ENCODE data around the gene CYGB.
"Not testable (repeated sequence)": the region's sequence is repeated elsewhere in the genome, so short reads cannot be mapped to it uniquely, and the experiment has no call there.

CYGB gene

GRCh38 chr17:76566988-76567431, 29.5 kb upstream of the CYGB start:
- no peak for DNase-seq

DNA sequence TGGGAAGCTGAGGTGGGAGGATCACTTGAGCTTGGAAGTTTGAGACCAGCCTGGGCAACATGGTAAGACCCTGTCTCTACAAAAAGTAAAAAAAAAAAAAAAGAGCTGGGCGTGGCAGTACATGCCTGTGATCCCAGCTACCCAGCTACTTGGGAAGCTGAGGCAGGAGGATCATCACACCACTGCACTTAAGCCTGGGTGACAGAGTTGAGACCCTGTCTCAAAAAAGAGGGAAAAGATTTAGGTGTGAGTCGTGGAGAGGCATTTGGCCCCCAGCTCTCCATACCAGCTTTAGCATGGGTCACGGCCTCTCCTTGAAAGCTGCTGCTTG, 29.1 kb upstream of the CYGB start:
- DNase-seq, result no peak

- no peak for DNase-seq
Observed at GRCh38 chr17:76565728-76566612, 28.5 kb upstream of the CYGB start.

- not testable (repeated sequence) for DNase-seq
Observed at GRCh38 chr17:76564991-76565727, 27.6 kb upstream of the CYGB start.

- not testable (repeated sequence) for DNase-seq
Observed at GRCh38 chr17:76563359-76563758, 25.9 kb upstream of the CYGB start.

GRCh38 chr17:76562734-76563148, 25.2 kb upstream of the CYGB start:
- DNase-seq, result peak; percentile 85

GRCh38 chr17:76561799-76562268, 24.3 kb upstream of the CYGB start:
- DNase-seq, result no peak

DNA sequence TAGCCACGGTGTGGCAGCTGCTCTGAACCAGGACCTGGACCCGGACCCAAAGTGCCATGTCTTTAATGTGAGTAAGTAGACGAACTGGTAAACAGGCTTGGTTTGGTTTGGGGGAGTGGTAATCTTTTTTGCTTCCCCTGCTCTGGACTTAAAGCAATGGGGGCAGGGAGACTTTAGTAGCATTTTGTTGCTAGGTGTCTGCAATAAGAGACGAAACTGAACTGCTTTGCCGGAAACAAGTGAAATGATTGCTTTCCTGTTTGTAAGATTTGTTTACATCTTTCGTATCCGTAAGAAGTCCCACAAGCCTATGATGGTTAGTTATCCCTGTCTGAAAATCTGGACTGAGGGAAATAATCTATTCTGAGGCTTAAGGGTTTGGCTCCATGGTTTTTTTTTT, 23.8 kb upstream of the CYGB start:
- DNase-seq, result no peak

DNA sequence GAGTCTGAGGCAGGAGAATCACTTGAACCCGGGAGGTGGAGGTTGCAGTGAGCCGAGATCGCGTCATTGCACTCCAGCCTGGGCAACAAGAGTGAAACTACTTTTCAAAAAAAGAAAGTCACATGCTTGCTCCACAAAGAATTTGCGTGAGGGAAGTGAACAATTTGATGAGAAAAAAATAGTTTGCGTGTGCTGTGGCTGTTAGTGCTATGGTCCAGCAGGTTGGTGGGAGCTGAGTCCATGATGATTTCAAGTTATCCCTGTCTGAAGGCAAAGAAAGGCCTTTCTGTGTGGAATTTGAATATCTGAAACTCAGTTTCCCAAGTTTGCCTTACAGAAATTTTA, 23.3 kb upstream of the CYGB start:
- DNase-seq, result no peak

DNA sequence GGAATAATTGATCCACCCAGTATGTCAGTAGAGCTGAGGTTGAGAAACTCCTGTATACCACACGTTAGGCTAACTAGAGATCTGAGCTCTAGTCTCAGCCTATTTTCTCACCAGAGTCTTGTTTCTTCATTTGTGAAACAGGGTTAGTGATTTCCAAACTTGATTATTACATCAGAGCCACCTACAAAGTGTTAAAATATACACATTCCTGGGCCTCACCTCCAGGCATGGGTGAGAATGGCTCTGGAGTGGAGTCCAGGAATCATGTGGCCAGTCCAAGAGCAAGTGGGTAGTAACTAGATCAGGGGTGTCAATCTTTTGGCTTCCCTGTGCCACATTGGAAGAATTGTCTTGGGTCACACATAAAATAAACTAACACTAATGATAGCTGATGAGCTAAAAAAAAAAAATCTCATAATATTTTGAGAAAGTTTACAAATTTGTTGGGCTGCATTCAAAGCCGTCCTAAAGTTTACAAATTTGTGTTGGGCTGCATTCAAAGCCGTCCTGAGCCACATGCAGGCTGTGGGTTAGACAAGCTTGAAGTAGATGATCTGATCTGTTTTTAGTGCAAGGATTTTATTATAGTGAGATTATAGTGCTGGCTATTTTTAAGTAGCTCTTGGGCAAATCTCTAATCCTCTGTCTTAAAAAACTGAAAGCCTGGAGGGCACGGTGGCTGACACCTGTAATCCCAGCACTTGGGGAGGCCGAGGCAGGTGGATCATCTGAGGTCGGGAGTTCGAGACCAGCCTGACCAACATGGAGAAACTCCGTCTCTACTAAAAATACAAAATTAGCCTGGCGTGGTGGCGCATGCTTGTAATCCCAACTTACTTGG, 22.7 kb upstream of the CYGB start:
- no peak for DNase-seq

GRCh38 chr17:76559460-76559859, 22.0 kb upstream of the CYGB start:
- DNase-seq, result not testable (repeated sequence)

GRCh38 chr17:76558198-76559095, 20.9 kb upstream of the CYGB start:
- peak; percentile 60 for DNase-seq

DNA sequence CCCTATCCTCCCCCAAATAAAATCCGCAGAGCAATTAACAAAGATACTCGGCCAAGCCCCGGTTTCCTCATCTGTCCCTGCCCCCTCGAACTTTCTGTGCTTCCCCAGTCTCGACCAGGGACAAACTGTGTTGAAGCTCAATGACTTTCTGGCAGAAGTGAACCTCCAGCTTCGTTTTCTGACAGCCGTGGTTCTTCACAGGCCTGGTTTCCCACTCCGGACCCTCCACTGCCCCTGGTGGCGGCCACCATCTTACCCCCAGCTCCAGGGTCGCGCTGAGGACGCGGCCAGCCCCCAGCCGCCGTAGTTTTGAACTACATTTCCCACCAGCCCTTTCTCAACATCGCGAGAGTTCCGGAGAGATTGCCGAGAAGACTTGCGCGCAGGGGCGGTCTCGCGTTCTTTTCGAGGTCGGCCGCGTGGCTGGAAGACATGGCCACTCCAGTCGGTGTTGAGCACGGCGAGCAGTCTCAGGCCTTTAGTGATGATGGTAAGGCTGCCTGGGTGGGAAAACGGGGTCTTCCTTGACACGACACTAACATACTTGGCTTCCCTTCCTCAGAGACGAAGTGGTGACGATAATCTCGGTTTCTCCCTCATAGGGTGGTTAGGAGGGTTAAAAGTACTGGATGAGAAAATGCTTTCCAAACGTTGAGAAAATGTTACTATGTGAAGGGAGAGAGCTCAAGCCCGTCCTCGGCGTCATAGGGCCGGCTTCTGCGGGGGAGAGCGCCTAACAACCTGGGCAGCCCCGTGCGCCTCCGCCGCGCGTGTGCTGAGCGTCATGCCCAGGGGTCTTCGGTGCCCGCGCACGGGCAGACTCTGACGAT, 20.1 kb upstream of the CYGB start:
- DNase-seq, result peak; percentile 97

DNA sequence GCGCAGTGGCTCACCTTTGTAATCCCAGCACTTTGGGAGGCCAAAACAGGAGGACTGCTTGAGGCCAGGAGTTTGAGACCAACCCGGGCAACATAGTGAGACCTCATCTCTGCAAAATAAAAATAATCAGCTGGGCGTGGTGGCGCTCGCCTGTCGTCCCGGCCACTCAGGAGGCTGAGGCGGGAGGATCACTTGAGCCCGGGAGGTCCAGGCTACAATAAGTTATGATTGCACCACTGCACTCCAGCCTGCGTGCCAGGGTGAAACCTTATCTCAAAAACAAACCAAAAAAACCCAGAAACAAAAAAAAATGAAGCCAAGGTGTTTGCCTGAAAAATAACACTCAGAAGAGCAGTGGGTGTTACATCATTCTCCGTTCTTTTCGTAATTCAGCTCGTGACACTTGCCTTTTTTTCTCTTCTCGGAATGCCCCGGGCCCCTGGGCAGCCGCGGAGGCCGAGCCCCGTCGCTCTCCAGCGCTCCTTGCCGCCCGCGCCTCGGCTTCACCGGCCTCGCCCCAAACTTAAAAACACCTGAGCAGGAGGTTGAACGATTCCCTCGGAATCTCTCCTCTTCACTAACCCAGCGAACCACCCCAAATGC, 19.4 kb upstream of the CYGB start:
- DNase-seq, result peak; percentile 43

DNA sequence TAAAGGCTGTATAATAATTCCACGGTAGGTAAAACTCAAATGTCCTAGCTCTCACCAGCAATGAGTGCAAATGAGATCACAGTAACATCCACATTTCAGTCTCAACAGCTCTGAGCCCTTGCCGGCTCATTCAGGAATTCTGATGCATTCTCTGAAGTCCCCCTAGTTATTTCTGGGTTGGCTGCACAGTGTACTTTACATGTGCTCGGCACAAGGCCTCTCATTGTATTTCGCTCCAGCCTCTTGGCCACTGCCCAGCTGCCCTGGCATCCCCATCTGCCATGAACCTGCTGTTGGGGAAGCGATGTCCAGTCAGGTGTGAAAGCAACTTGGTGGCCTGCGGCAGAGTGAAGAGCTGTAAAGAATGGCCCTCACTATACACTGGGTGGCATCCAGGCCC, 16.6 kb upstream of the CYGB start:
- no peak for DNase-seq

- DNase-seq, result no peak
Observed at GRCh38 chr17:76553178-76553908, 15.8 kb upstream of the CYGB start.

DNA sequence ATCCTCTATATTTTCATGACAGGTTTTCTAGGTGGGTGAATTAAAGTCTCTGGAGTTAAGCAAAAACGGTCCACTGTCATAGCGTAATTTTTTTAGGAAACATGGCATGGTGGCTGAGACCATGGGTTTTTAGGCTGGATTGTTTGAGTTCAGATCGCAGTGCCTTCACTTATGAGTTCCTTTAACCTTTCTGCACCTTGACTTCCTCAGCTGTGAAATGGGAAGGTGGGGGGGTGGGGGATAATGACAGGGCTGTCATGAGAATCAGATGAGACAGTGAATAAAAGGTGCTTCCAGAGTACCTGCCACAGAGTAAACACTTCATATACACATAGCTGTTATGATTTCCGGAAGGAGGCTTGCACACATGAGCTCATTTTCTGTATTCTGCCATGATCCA, 14.2 kb upstream of the CYGB start:
- no peak for DNase-seq

- no peak for DNase-seq
Observed at GRCh38 chr17:76550712-76551615, 13.5 kb upstream of the CYGB start.

DNA sequence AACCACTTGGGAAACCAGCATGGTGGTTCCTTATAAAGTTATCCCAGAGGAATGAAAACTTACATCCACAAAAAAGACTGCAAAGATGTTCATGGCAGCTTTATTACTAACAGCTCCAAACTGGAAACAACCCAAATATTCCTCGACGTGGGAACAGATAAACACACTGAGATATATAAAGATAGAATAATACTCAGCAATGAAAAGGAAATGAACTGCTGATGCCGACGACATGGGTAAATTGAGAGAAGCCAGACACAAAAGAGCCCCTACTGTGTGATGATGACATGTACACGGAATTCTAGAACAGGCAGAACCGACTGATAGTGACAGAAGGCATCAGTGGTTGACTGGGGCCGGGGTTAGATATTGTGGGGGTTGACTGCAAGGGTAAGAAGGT, 12.0 kb upstream of the CYGB start:
- no peak for DNase-seq

Data from hematopoietic multipotent progenitor cell treated with erythropoietin and hydrocortisone succinate and interleukin-3 and kit ligand, for 8 days (in vitro differentiated cells).